Measurements from ENCODE around the gene TSPAN9.

DNA sequence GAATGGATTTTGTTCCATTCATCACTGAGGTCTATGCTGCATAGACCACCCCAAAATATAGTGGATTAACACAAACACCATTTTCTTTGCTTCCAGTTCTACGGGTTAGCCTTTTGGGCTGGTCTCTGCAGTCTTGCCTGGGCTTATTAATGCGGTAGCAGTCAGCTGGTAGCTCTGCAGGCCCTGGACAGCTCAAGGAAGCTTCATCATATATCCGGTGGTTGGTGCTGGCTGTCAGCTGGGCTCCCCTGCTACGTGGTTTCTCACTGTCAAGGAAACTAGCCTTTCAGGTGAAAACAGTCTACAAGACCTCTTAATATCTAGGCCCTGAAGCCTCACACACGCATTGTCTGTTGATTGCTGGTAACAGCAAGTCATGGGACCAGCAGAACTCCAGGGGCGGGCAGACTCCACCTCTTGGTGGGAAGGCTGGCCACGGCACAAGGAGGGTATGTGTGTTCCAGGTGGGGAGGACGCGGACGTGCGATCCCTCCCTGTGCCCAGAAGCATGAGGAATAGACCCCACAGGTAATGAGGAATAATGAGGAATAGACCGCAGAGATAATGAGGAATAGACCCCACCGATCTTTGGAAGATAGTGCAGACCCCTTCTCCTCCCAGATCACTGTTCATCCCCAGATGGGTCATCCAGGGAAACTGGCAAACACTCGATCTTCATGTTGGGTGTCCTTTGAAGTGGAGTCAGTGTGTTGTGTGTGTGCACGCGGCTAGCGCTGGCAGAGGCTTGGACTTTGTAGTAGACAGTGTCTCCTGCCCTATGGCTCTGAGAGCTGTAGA lies 13.3 kb downstream of the TSPAN9 start:
- TF ChIP-seq, protein P1, sequence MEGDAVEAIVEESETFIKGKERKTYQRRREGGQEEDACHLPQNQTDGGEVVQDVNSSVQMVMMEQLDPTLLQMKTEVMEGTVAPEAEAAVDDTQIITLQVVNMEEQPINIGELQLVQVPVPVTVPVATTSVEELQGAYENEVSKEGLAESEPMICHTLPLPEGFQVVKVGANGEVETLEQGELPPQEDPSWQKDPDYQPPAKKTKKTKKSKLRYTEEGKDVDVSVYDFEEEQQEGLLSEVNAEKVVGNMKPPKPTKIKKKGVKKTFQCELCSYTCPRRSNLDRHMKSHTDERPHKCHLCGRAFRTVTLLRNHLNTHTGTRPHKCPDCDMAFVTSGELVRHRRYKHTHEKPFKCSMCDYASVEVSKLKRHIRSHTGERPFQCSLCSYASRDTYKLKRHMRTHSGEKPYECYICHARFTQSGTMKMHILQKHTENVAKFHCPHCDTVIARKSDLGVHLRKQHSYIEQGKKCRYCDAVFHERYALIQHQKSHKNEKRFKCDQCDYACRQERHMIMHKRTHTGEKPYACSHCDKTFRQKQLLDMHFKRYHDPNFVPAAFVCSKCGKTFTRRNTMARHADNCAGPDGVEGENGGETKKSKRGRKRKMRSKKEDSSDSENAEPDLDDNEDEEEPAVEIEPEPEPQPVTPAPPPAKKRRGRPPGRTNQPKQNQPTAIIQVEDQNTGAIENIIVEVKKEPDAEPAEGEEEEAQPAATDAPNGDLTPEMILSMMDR (IDR thresholded peaks at IDR 0.05) = no peak
- no peak for TF ChIP-seq POLR2A (IDR thresholded peaks at IDR 0.05)

Data from tibial nerve (tissue), 3 donors.